BLaER1 treated with 17β-estradiol and CSF1 and Interleukin-3, amounts not matched to agents 10 nM and 100 nM (cell line): ENCODE data around the gene AFAP1L1.

Source experiments
- H3K27ac ChIP-seq, 11 experiments: shearing (Covaris generic); formaldehyde crosslinking; 2 replicates each; pipeline ENCODE4 v1.8.1; 2022
- H3K27me3 ChIP-seq, 11 experiments: shearing (Covaris generic); formaldehyde crosslinking; 2 replicates each; pipeline ENCODE4 v1.8.1; 2022
- H3K36me3 ChIP-seq, 11 experiments: shearing (Covaris generic); formaldehyde crosslinking; 2 replicates each; pipeline ENCODE4 v1.8.1; 2022
- H3K4me1 ChIP-seq, 10 experiments: shearing (Covaris generic); formaldehyde crosslinking; 2 replicates each; pipeline ENCODE4 v1.8.1; 2022
- H3K4me2 ChIP-seq, 11 experiments: shearing (Covaris generic); formaldehyde crosslinking; 2 replicates each; pipeline ENCODE4 v1.8.1; 2022
- H3K4me3 ChIP-seq, 10 experiments: shearing (Covaris generic); formaldehyde crosslinking; 2 replicates each; pipeline ENCODE4 v1.8.1; 2022
- H3K9ac ChIP-seq, 11 experiments: shearing (Covaris generic); formaldehyde crosslinking; 2 replicates each; pipeline ENCODE4 v1.8.1; 2022
- H3K9me3 ChIP-seq, 11 experiments: shearing (Covaris generic); formaldehyde crosslinking; replicated peaks in 1 of 11; 2 replicates each; pipeline ENCODE4 v1.8.1; 2022
- H4K20me1 ChIP-seq, 11 experiments: shearing (Covaris generic); formaldehyde crosslinking; 2 replicates each; pipeline ENCODE4 v1.8.1; 2022
- Cebpa-rat ChIP-seq, 11 experiments: shearing (Covaris generic); IDR thresholded peaks; 2 replicates each; pipeline ENCODE4 v1.8.1; 2022

The AFAP1L1 gene

GRCh38 chr5:149300441-149300840 is 28.8 kb downstream of the AFAP1L1 start:
- Histone ChIP-seq H3K4me2 (peak overlapping the region in 9 of 11 experiments; percentile 79 to 93 (median 88); a peak in 16 of 22 replicates), H3K27me3 (no peaks in the 10 kb centered on the region), H3K36me3 (0 out of 22 replicates have a peak, but pooled peaks cover 0 to 4% (median 0%) of the 10 kb centered on the region in 11 experiments), H3K4me3 (no peak overlapping the region), H3K9me3 (no peaks in the 10 kb centered on the region), H3K4me1 (peaks cover 60 to 94% (median 87%) of the 10 kb centered on the region in 10 experiments), H3K9ac (no peak overlapping the region), H3K27ac (no peak overlapping the region), H4K20me1 (no peaks in the 10 kb centered on the region)
- TF ChIP-seq Cebpa-rat (IDR thresholded peaks at IDR 0.05), result no peak

GRCh38 chr5:149301049-149301743 is 29.5 kb downstream of the AFAP1L1 start:
- Histone ChIP-seq H3K4me2 (peak overlapping the region; percentile 68 to 91 (median 85)), H3K4me3 (no peak overlapping the region), H3K27ac (peak overlapping the region in 3 of 11 experiments; percentile 11 to 70 (median 48); a peak in 2 of 22 replicates), H3K36me3 (peaks cover 0 to 4% (median 0%) of the 10 kb centered on the region in 11 experiments; a peak in 1 of 22 replicates), H3K4me1 (peaks cover 52 to 89% (median 79%) of the 10 kb centered on the region in 10 experiments), H3K9ac (no peak overlapping the region), H4K20me1 (no peaks in the 10 kb centered on the region), H3K9me3 (no peaks in the 10 kb centered on the region), H3K27me3 (no peaks in the 10 kb centered on the region)
- TF ChIP-seq Cebpa-rat (IDR thresholded peaks at IDR 0.05), result no peak

- H3K27me3 ChIP-seq, result no peaks in the 10 kb centered on the region
- peak overlapping the region; percentile 18 to 70 (median 48); a peak in 19 of 22 replicates for H3K27ac ChIP-seq
- no peak overlapping the region for H3K4me3 ChIP-seq
- peak overlapping the region; percentile 68 to 91 (median 85) for H3K4me2 ChIP-seq
- peaks cover 46 to 83% (median 72%) of the 10 kb centered on the region in 10 experiments for H3K4me1 ChIP-seq
- peaks cover 0 to 4% (median 0%) of the 10 kb centered on the region in 11 experiments; a peak in 2 of 22 replicates for H3K36me3 ChIP-seq
- no peaks in the 10 kb centered on the region for H3K9me3 ChIP-seq
- H3K9ac ChIP-seq, result peak overlapping the region in 8 of 11 experiments; percentile 20 to 53 (median 38); a peak in 10 of 22 replicates
- no peaks in the 10 kb centered on the region for H4K20me1 ChIP-seq
- no peak for TF ChIP-seq Cebpa-rat (IDR thresholded peaks at IDR 0.05)
Measured at GRCh38 chr5:149301744-149302380, 30.2 kb downstream of the AFAP1L1 start.

GRCh38 chr5:149302641-149303040 is 31.0 kb downstream of the AFAP1L1 start:
- peak overlapping the region; percentile 68 to 91 (median 85) for H3K4me2 ChIP-seq
- H3K27ac ChIP-seq, result peak overlapping the region; percentile 18 to 70 (median 48); a peak in 19 of 22 replicates
- peak overlapping the region in 7 of 11 experiments; percentile 22 to 53 (median 42); a peak in 10 of 22 replicates for H3K9ac ChIP-seq
- no peaks in the 10 kb centered on the region for H3K9me3 ChIP-seq
- no peak for TF ChIP-seq Cebpa-rat (IDR thresholded peaks at IDR 0.05)
- H3K4me1 ChIP-seq, result peaks cover 39 to 75% (median 65%) of the 10 kb centered on the region in 10 experiments
- H3K27me3 ChIP-seq, result no peaks in the 10 kb centered on the region
- H3K4me3 ChIP-seq, result no peak overlapping the region
- peaks cover 0 to 5% (median 0%) of the 10 kb centered on the region in 11 experiments; a peak in 2 of 22 replicates for H3K36me3 ChIP-seq
- no peaks in the 10 kb centered on the region for H4K20me1 ChIP-seq

- Histone ChIP-seq H4K20me1 (no peaks in the 10 kb centered on the region), H3K4me1 (peaks cover 36 to 69% (median 59%) of the 10 kb centered on the region in 10 experiments), H3K27me3 (no peaks in the 10 kb centered on the region), H3K36me3 (peaks cover 0 to 5% (median 0%) of the 10 kb centered on the region in 11 experiments; a peak in 2 of 22 replicates), H3K27ac (no peak overlapping the region), H3K9me3 (no peaks in the 10 kb centered on the region), H3K4me2 (peak overlapping the region in 1 of 11 experiments; percentile 91; a peak in 1 of 22 replicates), H3K9ac (no peak overlapping the region), H3K4me3 (no peak overlapping the region)
- TF ChIP-seq Cebpa-rat (IDR thresholded peaks at IDR 0.05), result no peak
Measured at GRCh38 chr5:149303210-149303609, 31.6 kb downstream of the AFAP1L1 start.

- TF ChIP-seq Cebpa-rat (IDR thresholded peaks at IDR 0.05), result no peak
- H3K36me3 ChIP-seq, result peaks cover 0 to 5% (median 0%) of the 10 kb centered on the region in 11 experiments; a peak in 2 of 22 replicates
- no peak overlapping the region for H3K27ac ChIP-seq
- peak overlapping the region in 1 of 11 experiments; percentile 25; a peak in 3 of 22 replicates for H3K9ac ChIP-seq
- no peaks in the 10 kb centered on the region for H3K9me3 ChIP-seq
- no peak overlapping the region for H3K4me3 ChIP-seq
- H3K4me2 ChIP-seq, result peak overlapping the region; percentile 1 to 63 (median 52); a peak in 18 of 22 replicates
- H4K20me1 ChIP-seq, result no peaks in the 10 kb centered on the region
- peaks cover 27 to 60% (median 51%) of the 10 kb centered on the region in 10 experiments for H3K4me1 ChIP-seq
- H3K27me3 ChIP-seq, result no peaks in the 10 kb centered on the region
Measured at GRCh38 chr5:149304195-149305078, 32.8 kb downstream of the AFAP1L1 start.

GRCh38 chr5:149309354-149309753 is 37.7 kb downstream of the AFAP1L1 start:
- Histone ChIP-seq H4K20me1 (no peaks in the 10 kb centered on the region), H3K4me3 (no peak overlapping the region), H3K27ac (peak overlapping the region in 1 of 11 experiments; percentile 36; a peak in 1 of 22 replicates), H3K4me1 (peaks cover 15 to 64% (median 44%) of the 10 kb centered on the region in 10 experiments), H3K36me3 (peaks cover 0 to 13% (median 0%) of the 10 kb centered on the region in 11 experiments; a peak in 3 of 22 replicates), H3K4me2 (peak overlapping the region; percentile 35 to 81 (median 63); a peak in 21 of 22 replicates), H3K27me3 (no peaks in the 10 kb centered on the region), H3K9me3 (no peaks in the 10 kb centered on the region), H3K9ac (no peak overlapping the region)
- TF ChIP-seq Cebpa-rat (IDR thresholded peaks at IDR 0.05), result no peak

- no peak overlapping the region for H3K4me3 ChIP-seq
- H3K9ac ChIP-seq, result no peak overlapping the region
- peaks cover 15 to 52% (median 36%) of the 10 kb centered on the region in 10 experiments for H3K4me1 ChIP-seq
- H3K9me3 ChIP-seq, result no peaks in the 10 kb centered on the region
- H3K4me2 ChIP-seq, result peak overlapping the region; percentile 10 to 81 (median 68); a peak in 20 of 22 replicates
- H3K27me3 ChIP-seq, result no peaks in the 10 kb centered on the region
- no peaks in the 10 kb centered on the region for H4K20me1 ChIP-seq
- H3K27ac ChIP-seq, result 0 out of 22 replicates have a peak overlapping the region, but pooled peaks of 2 of the 11 experiments have one; percentile 49 to 68
- H3K36me3 ChIP-seq, result peaks cover 0 to 13% (median 0%) of the 10 kb centered on the region in 11 experiments; a peak in 3 of 22 replicates
- no peak for TF ChIP-seq Cebpa-rat (IDR thresholded peaks at IDR 0.05)
Measured at GRCh38 chr5:149310488-149310887, 38.8 kb downstream of the AFAP1L1 start.
